ENCODE data around the gene HOXD11.

The HOXD11 gene

DNA sequence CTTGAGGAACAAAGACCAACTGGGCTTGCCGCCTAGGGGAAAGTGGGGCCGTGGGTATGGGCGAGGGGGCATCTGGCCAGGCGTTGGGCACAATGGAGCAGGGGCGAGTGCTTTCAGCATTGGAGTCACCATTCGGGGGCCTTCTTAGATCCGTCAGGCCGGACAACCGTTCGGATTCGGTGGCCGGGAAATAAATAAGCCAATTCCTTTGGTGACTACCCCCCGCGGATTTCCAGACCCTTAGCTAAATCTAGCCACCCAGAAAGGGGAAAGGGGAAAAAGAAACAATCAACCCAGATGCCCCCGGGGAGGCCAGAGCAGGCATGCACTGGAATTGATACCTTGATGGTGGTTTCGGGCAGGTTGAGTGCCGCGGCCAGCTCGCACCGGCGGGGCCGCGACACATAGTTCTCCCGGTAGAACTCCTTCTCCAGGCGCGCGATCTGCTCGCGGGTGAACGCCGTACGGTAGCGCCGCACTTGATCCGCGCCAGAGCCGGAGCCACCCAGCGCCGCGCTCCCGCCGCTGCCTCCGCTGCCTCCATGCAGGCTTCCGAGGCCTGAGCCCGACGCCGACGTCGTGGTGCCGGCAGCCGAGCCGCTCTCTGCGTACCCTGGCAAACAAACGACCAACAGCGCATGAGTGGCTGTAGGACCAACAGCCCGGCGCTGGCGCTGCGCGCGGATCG, 25.1 kb upstream of the HOXD11 start:
- DNase-seq: no peak

GRCh38 chr2:176082525-176082823, 24.6 kb upstream of the HOXD11 start:
- DNase-seq: no peak

DNA sequence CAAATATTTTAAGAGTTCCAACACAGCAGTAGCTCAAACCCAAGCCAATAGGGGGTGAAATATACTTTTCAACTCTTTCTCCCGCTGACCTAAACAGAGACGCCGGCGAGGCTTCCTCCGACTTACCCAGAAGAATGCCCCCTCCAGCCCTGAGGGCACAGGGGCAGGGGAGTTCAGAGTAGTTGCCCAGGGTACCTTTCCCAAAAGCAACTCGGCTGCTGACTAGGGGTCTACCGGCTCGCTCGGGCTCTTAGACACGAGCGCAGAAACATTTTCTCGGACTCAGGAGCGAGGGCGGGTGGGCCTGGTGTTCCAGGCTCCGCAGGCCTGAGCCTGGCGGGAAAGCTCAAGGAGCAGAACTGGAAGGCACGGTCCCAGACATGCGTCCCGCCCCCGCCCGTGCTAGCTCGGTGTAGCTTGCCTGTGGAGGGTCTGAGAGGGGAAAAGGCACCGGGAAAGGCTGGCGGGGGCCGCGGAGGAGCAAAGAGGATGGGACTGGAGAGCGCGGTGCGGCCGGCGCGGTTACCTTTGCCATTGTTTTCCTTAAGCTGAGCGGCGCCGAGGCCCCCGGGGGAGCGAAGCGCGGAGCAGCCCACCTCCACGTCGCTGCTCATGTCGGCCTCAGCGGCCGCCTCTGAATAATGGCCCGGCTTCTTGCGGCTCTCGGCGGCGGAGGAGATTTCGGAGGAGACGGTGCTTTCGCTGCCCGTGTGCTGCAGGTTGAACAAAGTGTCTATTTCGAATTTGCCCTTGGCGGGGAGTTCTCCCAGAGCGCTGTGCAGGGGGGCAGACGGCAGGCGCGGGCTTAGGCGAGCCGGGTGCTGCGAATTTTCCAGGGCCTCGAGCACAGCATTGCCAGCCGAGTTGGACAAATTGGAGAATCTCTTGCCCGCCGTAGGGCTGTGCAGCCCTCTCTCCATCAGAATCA, 24.0 kb upstream of the HOXD11 start:
- no peak for DNase-seq

DNA sequence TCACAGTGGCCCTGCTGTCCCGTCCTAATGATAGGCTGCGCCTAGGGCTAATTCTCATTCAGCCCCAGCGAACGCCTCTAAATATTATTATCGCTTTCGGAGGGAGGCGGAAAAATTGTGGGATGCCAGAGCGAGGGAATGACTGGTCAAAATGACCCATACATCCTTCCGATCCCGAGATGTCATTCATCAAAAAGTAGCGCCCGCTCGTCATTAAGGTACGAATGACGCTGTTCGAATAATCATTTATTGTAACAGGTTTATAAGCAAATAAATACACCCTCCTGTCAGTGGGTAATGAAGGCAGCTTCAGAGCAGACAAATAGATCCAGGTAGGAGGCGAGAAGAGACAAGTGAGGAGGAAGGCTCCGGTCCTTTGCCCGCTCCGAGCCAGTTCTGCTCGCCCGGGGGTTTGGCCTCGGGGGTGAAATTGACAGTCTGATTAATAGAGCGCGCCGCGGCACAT, 23.3 kb upstream of the HOXD11 start, which contains the start of gene EVX2:
Gene EVX2, minus strand, starts transcription at position 167 of the 466 bp plus-strand sequence. CDS start 186 bp downstream, outside the sequence.
- no peak for DNase-seq

- DNase-seq: no peak
Observed at GRCh38 chr2:176084611-176085119, 22.4 kb upstream of the HOXD11 start.

- DNase-seq: no peak
Observed at GRCh38 chr2:176085120-176085788, 21.8 kb upstream of the HOXD11 start.

DNA sequence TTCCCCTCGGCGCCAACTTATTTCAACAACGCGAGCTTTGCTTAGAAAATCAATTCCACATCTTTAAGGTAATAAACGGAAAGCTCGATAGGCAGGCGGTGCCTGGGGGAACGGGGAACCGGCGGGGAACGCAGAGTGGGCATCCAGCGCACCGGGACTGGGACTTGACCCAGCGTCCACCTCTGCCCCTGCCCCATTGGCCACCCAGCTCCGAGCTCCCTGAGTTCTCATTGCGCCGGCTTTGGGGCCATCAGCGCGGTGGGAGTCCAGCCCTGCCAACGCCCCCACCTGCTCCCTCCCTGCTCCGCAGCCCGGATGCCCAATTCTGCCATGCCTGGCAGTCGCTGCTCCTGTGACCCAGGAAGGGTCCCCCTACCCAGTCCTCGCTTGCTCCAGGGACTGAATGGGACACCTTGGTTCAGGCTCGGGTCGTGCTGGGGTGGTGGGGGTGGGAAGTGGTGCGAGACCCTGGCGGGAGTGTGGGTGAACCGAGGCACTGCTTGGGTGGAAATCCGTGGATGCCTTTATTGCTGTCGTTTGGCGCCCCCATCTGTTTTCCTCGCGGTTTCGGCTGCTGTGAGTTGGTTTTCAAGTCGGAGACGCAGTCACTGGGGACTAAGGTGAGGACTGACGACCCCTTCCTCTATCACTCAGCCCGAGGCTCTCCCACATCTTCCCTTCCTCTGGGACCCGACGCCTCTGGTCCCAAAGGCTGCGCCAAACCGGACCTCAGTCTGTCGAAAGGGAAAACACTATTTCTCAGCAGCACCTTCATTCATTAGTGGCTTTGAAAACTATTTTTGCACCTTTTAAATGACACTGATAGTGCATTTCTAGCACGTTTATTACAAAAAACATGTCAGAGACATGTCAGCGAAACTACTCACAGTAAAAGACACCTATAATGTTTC, 21.0 kb upstream of the HOXD11 start:
- DNase-seq: no peak

GRCh38 chr2:176087330-176088047, 19.6 kb upstream of the HOXD11 start:
- no peak for DNase-seq

- DNase-seq: no peak
Observed at GRCh38 chr2:176088048-176088936, 18.8 kb upstream of the HOXD11 start.

DNA sequence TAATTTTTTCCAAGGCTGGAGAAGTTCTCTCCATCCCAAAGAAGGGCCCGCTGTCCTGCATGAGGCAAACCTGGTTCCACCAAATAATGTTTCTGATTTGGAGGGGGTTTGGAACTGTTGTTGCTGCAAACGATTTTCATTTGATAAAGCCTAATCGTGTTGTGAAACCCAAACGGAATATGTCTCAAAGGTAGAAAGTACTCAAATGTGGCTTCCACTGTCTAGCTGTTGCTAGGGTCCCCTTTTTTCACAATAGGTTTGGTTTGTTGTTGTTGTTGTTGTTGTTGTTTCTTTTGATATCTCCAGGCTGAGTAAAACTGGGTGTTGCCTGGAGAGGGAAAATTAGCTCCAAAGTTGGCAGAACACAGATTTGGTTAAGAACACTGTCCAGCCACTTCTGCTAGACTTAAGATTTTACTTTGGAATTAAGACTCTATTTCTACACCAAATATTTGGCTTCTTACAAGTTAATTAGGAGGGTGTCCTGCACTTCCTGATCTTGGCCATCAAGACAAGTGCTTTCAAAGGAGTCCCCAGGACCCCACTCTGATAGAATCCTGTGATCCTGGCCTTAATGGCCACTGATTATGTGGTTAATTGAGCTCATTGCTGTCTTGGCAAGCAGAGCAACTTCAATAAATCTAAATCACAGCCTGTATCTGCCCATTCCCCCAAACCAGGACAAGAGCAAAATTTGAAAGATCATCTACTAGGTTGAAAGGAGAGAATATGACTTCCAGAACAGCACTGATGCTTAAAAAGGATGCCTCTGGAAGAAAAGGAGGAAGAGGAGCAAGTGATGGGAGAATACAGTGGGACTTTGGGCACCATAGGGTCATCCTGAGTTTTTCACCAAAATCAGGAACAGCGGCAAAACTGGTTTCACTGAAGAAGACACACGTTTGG, 17.9 kb upstream of the HOXD11 start:
- no peak for DNase-seq

DNA sequence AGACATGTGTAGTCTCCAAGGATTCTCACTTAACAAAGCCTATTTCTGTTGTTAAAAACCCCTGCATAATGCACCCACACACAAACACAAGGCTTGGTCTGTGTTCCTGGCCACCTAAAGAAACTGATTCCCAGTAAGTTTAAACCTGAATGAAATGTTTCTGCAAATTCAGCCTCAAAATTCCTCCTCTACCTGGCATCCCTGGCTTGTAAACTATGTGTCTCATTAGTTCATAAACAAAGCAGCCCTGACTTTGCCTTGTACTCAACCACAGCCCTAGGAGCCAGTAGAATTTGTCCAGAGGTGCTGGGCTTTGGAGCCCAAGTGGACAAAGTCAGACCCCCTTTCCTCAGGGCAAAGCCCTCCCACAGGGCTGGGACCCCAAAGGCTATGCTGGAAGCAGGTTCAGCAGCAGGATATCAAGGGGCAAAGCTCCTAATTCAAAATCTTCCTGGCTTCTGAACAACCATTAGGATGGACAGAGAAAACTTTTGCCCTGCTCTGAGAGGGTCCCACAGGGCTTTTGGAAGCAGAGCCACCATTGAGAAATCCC, 17.2 kb upstream of the HOXD11 start:
- no peak for DNase-seq

DNA sequence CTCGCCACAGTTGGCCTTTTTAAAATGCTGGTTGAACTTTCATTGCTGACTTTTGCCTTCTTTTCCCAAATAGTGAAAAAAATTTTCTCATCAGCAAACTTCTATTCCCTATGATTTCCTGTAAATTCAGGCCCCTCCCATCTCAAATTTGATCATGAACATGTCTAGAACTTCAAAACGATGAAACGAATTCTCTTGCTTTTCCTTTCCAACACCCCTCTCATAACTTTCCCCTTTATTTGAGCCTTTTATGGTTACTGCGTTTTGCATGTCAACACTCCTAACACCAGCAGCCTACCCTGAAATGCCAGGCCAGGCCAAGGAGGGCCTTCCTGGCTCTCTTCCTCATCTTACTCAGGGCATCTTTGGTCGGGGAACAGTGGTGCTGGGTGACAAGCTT, 16.2 kb upstream of the HOXD11 start:
- no peak for DNase-seq

- DNase-seq: no peak
Observed at GRCh38 chr2:176091329-176092258, 15.5 kb upstream of the HOXD11 start.

GRCh38 chr2:176092270-176093144, 14.6 kb upstream of the HOXD11 start, which contains the start of gene HOXD13:
Gene HOXD13 (plus strand): TSS chr2:176092721. CDS start chr2:176092891, 170 bp downstream.
- DNase-seq: no peak

DNA sequence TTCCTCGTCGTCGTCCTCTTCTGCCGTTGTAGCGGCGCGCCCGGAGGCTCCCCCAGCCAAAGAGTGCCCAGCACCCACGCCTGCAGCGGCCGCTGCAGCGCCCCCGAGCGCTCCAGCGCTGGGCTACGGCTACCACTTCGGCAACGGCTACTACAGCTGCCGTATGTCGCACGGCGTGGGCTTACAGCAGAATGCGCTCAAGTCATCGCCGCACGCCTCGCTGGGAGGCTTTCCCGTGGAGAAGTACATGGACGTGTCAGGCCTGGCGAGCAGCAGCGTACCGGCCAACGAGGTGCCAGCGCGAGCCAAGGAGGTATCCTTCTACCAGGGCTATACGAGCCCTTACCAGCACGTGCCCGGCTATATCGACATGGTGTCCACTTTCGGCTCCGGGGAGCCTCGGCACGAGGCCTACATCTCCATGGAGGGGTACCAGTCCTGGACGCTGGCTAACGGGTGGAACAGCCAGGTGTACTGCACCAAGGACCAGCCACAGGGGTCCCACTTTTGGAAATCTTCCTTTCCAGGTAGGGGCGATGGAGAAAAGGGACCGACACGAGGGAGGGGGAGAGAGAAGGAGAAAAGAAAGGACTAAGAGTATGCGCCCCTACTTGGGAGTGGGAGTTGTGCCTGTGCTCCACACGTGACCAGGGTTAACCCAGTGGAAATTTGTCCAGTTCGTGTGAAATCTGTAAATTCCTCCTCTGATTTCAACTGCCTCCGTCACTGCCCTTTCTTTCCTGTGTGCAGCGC, 13.8 kb upstream of the HOXD11 start:
- DNase-seq: no peak

GRCh38 chr2:176093898-176094249, 13.2 kb upstream of the HOXD11 start:
- DNase-seq: no peak
